ENCODE data around the gene PHACTR1.

- no peak for TF ChIP-seq CTCF (IDR thresholded peaks at IDR 0.05; ENCODE audit: insufficient read depth, low read depth, low read length)
- TF ChIP-seq EZH2 (IDR thresholded peaks at IDR 0.05; ENCODE audit: insufficient read depth, low read length), result no peak
These were observed 132.6 kb downstream of the PHACTR1 start for GRCh38 chr6:12848964-12849808.

Measured in astrocyte (in vitro differentiated cells and primary cell).